ENCODE results near the gene OSBP2. TPM values are rescaled to one million over a fixed set of nuclear protein-coding genes. Genes with fewer than 3 reads are reported as not detected.

Gene OSBP2
- total RNA-seq, 1 donor from 2014 or later: 0.35 TPM

DNA sequence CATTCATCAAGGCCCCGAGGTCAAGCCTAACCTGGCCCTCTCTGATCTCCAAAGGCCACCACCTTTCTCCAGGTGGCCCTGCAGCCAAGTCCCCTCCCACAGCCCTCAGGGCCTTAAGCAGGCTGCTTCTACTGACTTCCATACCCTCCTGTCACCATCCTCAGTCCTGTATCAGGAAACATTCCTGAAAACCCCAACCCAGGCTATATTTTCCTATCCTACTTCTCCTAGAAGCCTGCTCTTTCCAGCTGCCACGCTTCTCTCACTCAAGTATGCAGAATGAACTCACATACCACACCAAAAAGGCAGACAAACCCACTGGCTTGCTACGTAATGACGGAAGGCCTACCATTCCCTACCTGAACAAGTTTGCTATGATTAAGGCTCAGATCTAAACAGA is 250.3 kb downstream of the OSBP2 start:
- ChIA-PET POLR2A (no interaction called here), CTCF (no interaction called here)
- Mint-ChIP-seq H3K27ac (no peak overlapping the region), H3K9me3 (no peaks in the 10 kb centered on the region), H3K36me3 (ENCODE audit: low read depth) (peaks cover 78% of the 10 kb centered on the region), H3K4me1 (no peaks in the 10 kb centered on the region), H3K27me3 (no peaks in the 10 kb centered on the region), H3K4me3 (no peak overlapping the region)
- no peak for ATAC-seq (ENCODE audit: low read depth)
- intact Hi-C loops (cut with micrococcal nuclease): no loop called here
- no peak for DNase-seq
- TF ChIP-seq, protein P1, sequence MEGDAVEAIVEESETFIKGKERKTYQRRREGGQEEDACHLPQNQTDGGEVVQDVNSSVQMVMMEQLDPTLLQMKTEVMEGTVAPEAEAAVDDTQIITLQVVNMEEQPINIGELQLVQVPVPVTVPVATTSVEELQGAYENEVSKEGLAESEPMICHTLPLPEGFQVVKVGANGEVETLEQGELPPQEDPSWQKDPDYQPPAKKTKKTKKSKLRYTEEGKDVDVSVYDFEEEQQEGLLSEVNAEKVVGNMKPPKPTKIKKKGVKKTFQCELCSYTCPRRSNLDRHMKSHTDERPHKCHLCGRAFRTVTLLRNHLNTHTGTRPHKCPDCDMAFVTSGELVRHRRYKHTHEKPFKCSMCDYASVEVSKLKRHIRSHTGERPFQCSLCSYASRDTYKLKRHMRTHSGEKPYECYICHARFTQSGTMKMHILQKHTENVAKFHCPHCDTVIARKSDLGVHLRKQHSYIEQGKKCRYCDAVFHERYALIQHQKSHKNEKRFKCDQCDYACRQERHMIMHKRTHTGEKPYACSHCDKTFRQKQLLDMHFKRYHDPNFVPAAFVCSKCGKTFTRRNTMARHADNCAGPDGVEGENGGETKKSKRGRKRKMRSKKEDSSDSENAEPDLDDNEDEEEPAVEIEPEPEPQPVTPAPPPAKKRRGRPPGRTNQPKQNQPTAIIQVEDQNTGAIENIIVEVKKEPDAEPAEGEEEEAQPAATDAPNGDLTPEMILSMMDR (IDR thresholded peaks at IDR 0.05): no peak

DNA sequence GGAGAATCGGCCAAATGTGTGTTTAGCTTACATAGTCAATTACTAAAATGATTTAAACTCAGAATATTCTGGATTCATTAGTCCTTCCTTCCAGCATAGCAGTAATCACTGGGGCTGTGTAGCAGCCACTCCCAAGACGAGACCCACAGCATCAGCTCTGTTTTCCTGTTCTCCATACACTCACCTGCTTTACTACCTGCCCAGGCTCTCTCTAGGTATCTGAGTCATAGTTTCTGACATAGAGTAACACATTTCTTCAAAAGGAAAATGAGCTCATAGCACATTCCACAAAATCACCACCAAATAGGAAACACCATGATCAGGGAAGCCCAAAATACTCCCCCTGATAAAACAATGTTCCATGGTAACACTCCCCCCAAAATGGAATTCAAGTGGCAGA is 251.0 kb downstream of the OSBP2 start:
- Mint-ChIP-seq H3K27ac (no peak overlapping the region), H3K27me3 (no peaks in the 10 kb centered on the region), H3K4me3 (no peak overlapping the region), H3K36me3 (ENCODE audit: low read depth) (peaks cover 78% of the 10 kb centered on the region), H3K4me1 (no peaks in the 10 kb centered on the region), H3K9me3 (no peaks in the 10 kb centered on the region)
- TF ChIP-seq, protein P1 (IDR thresholded peaks at IDR 0.05): no peak
- intact Hi-C loops (cut with micrococcal nuclease): no loop called here
- DNase-seq: no peak
- ATAC-seq (ENCODE audit: low read depth): no peak
- ChIA-PET POLR2A (interaction anchor here (1.3 kb wide), 1 partner anchor 24 kb away, joined by 3 read pairs; no protein-coding TSS in a partner anchor), CTCF (interaction anchor here (2.1 kb wide), 1 partner anchor 139 kb away, joined by 12 read pairs; no protein-coding TSS in a partner anchor)

DNA sequence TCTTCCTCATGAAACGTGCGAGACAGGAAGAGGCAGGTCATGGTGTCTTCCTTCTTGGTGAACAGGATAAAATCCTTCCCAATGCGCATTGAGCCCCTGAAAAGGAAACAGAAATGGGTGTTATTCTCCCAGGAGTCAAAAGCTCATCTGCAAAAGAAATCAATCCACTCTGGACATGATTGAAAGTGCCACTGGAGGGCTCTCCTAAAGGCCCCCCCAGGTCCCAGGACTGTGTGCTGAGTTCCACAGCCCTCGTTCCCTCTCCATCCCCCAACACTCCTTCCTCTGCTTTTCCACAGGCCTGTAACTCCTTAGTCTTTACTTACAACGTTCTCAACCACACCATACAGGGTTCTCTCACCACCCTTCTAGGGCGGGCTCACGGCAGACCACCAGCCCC is 251.7 kb downstream of the OSBP2 start:
- Mint-ChIP-seq H3K27ac (no peak overlapping the region), H3K4me1 (no peaks in the 10 kb centered on the region), H3K4me3 (no peak overlapping the region), H3K36me3 (ENCODE audit: low read depth) (peaks cover 77% of the 10 kb centered on the region), H3K9me3 (no peaks in the 10 kb centered on the region), H3K27me3 (no peaks in the 10 kb centered on the region)
- TF ChIP-seq, protein P1 (IDR thresholded peaks at IDR 0.05): no peak
- POLR2A ChIA-PET: interaction anchor here (1.3 kb wide), 1 partner anchor 23 kb away, joined by 3 read pairs; no protein-coding TSS in a partner anchor
- intact Hi-C loops (cut with micrococcal nuclease): no loop called here
- ATAC-seq (ENCODE audit: low read depth) (no peak), DNase-seq (no peak)
- CTCF ChIA-PET: interaction anchor here (2.1 kb wide), 1 partner anchor 138 kb away, joined by 12 read pairs; no protein-coding TSS in a partner anchor

DNA sequence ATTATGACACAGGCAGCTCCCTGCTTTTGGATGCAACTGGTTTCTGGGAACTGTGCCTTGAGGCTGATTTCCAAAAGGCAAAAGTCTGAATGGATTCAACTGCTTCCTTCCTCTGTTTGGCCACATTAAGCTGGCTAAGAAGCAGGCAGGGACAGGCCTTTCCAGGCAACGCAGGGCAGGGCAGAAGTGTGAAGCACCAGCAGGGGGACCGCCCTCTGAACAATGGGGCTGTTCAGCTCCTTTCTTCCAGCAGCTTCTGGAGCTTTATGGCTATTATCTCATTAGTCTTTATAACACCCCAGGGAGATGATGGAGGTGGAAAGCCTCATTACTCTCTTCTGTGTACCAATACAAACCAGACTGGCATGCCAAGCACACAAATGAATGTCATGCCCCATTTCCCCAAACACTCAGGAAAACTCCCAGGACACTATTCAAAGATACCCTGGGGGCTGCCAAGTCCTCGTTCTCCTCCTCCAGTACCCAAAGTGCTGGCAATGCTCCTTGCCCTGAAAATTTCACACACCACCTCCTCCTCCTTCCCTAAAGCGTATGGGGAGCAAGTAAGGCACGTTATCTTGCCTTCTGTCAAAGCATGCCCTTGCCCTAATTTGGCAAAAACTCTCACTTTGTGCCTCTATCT is 252.6 kb downstream of the OSBP2 start:
- intact Hi-C loops (cut with micrococcal nuclease): no loop called here
- ATAC-seq (ENCODE audit: low read depth) (no peak), DNase-seq (no peak)
- Mint-ChIP-seq H3K36me3 (ENCODE audit: low read depth) (peaks cover 77% of the 10 kb centered on the region), H3K9me3 (no peaks in the 10 kb centered on the region), H3K27me3 (no peaks in the 10 kb centered on the region), H3K4me3 (no peak overlapping the region), H3K4me1 (no peaks in the 10 kb centered on the region), H3K27ac (no peak overlapping the region)
- TF ChIP-seq, protein P1 (IDR thresholded peaks at IDR 0.05): no peak
- POLR2A ChIA-PET: no interaction called here
- CTCF ChIA-PET: interaction anchor here (2.1 kb wide), 1 partner anchor 138 kb away, joined by 12 read pairs; no protein-coding TSS in a partner anchor

DNA sequence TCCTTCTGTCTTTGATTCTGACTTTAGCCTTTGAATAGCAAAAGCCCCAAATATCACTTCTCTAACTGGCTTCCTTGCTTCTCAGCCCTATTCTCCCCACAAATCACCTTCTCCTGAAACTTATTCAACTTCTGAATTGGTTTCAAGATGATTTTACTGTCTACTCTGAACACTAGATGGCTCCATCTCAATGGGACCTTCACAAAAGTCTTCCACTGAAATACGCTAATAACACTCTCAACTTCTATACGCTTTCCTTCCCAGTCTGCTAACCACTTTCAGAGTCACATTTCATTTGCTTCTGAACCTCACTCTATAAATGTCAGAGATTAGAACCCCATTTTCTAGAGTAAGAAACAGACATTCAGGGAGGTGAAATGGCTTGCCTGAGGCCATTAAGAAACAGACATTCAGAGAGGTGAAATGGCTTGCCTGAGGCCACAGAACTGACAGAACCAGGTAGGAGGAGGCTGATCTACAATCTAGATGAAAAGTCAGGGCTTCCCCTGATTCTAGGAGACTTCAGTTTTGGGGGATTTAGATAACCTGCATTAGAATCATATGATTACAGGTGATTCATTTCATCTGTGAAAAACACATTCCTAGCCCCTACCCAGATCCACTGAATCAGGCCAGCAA is 253.3 kb downstream of the OSBP2 start:
- CTCF ChIA-PET: interaction anchor here (2.1 kb wide), 1 partner anchor 137 kb away, joined by 12 read pairs; no protein-coding TSS in a partner anchor
- Mint-ChIP-seq H3K9me3 (no peaks in the 10 kb centered on the region), H3K27ac (no peak overlapping the region), H3K36me3 (ENCODE audit: low read depth) (peaks cover 79% of the 10 kb centered on the region), H3K4me1 (no peaks in the 10 kb centered on the region), H3K27me3 (no peaks in the 10 kb centered on the region), H3K4me3 (no peak overlapping the region)
- intact Hi-C loops (cut with micrococcal nuclease): loop anchor here (1.0 kb wide), 2 partner anchors 137 to 201 kb away; no protein-coding TSS in a partner anchor
- POLR2A ChIA-PET: no interaction called here
- TF ChIP-seq, protein P1 (IDR thresholded peaks at IDR 0.05): no peak
- no peak for ATAC-seq (ENCODE audit: low read depth)
- DNase-seq: no peak
